ENCODE results near the gene PGBD2.
"Not testable (repeated sequence)": the region's sequence is repeated elsewhere in the genome, so short reads cannot be mapped to it uniquely, and the experiment has no call there.

PGBD2 gene

DNA sequence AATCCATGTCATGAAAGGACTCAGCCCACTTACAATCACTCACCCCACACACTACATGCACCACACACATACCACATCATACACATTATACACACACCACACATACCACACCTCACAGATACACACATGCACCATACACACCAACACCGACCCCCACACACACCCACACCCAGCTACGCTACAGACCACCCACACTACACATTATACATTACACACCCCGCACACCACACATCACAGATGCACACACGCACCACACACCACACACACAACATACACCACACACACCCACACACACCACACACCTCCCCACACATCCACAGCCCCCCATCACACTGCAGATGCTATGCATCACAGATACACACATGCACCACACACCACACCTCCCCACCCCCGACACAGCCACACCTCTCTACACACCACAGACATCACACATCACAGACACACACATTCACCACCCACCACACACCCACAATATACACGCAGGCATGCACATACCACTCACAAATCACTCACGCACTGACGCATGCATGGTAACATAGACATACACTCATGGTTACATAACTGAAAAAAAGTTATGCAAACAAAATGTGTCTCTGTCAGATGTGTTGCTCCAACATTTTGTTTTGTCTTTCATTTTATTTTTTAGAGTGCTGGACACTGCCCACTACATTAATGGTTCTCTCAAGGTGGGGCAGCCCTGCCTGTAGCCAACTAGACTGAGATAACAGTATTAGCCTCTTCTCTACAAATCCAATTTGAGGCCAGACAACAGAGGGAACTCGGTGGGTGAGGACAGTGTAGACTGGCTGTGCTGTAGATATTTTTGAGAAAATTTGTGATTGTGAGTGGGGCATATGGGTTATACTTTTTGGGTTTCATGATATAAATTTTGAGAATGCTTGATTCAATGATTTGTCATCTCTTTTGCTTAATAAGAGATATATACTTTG is 15.2 kb upstream of the PGBD2 start:
- DNase-seq (ENCODE audit: low spot score), result no peak

DNA sequence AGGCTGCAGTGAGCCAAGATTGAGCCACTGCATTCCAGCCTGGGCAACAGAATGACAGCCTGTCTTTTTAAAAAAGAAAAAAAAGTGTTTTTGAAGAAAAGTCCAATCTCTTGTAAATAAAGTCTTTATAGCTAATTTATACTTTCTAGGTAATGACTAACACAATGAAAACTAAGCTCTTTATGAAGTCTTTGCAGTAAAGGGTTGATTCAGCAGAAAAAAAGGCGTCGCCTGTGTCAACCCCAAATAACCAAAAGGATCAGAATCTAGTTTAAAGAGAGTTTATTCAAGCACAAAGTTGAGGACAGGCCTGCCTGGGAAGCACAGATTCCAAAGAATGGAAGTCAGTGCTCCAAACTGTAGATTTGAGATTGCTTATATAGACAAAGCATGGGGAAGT is 14.3 kb upstream of the PGBD2 start:
- no peak for DNase-seq (ENCODE audit: low spot score)

DNA sequence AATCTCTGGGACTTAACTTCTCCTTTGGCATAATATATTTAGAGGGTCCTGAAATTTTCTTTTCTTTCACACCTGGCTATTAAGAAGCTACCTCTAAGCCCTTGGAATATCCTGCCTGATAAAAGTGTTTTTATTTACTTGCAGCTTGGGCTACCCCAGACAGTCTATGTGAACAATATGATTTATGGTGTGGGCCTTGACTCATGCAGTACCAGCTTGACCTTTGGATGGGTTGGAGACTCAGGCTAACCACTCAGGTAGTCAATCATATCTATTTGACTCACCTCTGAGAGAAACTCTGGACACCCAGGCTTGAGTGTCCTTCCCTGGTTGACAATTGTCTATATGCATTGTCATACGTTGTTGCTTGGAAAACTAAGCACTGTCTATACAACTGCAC is 13.4 kb upstream of the PGBD2 start:
- DNase-seq (ENCODE audit: low spot score), result no peak

DNA sequence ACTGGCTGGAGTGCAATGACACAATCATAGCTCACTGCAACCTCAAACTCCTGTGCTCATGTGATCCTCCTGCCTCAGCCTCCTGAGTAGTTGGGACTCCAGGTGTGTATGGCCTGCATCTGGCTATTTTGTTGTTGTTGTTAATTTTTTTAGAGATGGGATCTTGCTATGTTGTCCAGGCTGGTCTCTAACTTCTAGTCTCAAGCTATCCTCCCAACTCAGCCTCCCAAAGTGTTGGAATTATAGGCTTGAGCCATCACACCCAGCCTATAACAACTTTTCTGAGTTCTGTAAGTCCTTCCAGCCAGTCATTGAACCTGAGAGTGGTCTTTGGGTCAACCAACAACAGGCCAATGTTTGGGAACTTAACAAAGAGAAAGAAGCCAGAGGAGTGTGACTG is 11.2 kb upstream of the PGBD2 start:
- no peak for DNase-seq (ENCODE audit: low spot score)

DNA sequence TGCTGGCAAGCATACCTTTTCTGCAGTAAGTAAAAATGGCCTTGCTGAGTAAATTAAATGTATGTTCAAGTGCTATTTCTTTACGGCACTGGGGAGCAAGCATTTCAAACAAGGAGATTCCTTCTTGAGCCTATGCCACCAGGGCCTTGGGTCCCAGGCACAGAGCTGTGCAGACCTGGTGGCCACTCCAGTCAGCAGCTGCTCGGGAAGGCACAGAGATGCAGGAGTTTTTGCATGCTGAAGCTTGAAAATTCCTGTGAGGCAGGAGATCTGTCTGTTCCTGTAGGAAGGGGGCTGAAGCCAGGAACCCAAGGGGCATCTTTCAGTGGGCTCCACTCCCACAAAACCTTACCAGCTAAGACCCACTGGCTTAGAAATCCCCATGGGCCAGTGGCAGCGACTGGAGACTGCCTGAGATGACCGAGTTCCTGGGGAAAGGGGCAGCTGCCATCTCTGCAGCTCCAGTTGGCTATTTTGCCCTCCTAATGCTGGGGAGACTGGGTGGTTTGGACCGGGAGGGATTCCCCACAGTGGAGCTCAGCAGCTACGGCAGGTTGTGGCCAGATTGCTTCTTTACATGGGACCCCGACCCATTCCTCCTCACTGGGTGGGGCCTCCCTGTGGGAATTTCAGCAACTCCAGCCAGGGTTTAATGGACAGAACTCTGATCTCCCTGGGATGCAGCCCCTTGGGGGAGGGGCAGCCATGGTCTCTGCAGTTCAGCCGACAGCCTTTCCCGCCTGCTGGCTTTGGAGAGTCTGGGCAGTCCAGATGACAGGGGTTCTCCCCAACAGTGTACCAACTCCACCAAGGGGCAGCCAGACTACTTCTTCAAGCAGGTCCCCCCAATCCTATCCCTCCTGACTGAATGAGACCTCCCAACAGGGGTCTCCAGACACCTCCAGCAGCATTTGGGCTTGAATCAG is 8.4 kb upstream of the PGBD2 start:
- no peak for DNase-seq (ENCODE audit: low spot score)

DNA sequence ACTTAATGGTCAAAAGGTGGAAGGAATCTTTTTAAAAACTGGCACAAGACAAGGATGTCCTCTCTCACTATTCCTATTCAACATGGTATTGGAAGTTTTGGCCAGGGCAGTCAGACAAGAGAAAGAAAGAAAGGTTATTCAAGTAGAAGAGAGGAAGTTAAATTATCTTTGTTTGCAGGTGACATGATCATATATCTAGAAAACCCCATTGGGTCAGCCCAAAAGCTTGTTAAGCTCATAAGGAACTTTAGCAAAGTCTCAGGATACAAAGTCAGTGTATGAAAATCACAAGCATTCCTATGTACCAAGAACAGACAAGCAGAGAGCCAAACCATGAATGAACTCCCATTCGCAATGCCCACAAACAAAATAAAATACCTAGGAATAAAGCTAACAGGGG is 5.4 kb upstream of the PGBD2 start:
- DNase-seq (ENCODE audit: low spot score), result no peak

DNA sequence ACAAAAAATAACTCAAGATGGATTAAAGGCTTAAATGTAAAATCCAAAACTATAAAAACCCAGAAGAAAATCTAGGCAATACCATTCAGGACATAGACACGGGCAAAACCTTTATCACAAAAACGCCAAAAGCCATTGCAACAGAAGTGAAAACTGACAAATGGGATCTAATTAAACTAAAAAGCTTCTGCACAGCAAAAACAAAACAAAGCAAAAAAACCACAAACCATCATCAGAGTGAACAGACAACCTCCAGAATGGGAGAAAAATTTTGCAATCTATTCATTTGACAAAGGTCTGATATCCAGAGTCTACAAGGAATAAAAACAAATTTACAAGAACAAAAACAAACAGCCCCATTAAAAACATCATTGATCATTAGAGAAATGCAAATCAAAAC is 4.5 kb upstream of the PGBD2 start:
- DNase-seq (ENCODE audit: low spot score), result no peak

DNA sequence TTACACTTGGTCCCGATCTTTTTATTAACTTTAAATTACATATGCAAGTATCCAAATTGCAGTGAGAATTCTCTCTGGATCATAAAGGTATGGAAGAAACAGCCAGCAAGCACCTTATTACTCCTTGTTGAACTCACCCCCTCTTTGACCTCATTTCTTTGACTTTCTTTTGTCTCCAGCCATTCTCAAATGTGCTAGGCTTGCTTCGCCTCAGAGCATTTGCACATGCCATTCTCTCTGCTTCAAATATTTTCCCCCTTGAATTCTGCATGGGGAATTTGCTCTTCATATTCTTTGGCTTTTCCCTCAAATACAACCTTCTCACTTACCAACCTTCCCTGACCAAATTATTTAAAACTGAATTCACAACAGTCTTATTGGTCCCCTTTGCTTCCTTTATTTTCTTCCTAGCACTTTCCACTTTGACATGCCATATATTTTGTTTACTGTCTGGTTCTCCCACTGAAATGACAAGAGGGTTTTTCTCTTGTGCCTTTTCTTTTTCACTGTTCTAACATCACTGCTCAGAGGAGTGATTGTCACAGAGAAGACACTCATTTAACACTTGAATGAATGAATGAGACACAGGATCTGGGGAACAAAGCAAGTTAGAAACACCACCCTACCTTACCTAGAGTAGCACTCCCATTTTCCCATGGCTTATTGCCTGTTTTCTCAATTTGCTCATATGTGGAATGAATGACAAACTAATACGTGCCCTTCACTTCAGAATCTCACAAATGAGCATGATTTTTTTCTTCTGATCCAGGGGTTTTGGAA is 1.4 kb upstream of the PGBD2 start:
- no peak for DNase-seq (ENCODE audit: low spot score)

DNA sequence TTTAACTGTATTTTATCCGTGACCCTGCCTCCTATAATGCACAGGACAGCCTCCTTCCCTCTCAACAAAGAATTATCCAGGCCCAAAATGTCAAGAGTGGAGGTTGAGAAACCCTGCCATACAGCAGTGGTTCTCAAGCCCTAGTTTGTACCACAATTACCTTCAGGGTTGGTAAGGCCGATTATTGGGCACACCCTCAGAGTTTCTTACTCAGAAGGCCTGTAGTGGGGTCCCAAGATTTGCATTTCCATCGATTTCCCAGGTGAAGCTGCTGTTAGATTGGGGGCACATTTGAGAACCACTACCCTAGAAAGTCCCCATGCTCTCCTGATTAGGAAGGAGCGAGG is 400 bp upstream of the PGBD2 start:
- DNase-seq (ENCODE audit: low spot score), result no peak

DNA sequence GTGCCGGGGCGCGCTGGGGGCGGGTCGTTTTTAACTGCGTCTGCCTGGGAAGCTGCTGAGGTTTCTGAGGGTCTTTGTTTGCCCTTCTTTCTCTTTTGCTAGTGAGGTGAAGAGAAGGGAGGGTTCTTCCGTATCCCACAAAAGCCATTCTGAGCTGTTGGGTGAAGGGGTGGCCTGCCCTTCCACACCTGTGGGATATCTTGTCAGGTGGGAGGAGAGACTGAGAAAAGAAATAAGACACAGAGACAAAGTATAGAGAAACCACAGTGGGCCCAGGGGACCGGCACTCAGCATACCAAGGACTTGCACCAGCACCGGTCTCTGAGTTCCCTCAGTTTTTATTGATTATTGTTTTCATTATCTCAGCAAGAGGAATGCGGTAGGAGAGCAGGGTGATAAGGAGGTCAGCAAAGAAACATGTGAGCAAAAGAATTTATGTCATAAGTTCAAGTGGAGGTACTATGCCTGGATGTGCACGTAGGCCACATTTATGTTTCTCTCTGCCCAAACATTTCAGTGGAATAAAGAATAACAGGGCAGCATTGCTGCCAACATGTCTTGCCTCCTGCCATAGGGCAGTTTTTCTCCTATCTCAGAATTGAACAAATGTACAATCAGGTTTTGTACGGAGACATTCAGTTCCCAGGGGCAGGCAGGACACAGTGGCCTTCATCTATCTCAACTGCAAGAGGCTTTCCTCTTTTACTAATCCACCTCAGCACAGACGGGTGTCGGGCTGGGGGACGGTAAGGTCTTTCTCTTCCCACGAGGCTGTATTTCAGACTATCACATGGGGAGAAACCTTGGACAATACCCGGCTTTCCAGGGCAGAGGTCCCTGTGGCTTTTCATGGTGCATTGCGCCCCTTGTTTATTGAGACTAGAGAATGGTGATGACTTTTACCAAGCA is 972 bp downstream of the PGBD2 start:
- DNase-seq (ENCODE audit: low spot score), result no peak

DNA sequence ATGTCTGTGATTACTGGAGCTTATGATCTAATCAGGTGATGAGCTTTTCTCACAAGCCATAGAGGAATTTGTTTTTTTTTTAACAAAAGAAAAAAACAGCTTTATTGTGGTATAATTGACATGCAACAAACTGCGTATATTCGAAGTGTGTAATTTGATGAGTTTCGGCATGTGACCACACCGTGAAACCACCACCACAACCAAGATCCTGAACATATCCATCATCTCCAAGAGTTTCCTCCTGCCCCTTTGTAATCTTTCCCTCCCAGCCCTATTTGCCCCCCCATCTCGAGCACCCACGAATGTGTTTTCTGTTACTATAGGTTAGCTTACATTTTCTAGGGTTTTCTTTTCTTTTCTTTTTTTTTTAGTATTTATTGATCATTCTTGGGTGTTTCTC is 4.7 kb downstream of the PGBD2 start:
- DNase-seq (ENCODE audit: low spot score), result no peak

DNA sequence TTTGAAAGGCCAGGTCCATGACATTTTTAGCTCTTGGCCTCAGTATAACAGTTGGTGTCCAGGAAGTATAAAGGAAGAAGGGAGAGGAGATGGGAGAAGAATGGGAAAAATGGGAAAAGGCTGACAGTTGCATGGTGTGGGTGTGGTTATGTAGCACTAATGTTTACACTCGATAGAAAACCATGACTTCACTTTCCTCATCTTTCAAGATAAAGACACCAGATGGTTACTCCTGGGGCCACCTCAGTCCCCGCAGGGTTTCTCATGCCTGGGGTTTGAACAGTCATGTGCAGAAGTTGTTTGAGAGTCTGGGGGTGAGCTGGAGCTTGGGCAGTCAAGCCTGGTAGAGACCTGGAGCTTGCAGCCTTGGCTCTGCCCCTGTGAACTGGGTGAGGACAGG is 7.9 kb downstream of the PGBD2 start:
- no peak for DNase-seq (ENCODE audit: low spot score)

DNA sequence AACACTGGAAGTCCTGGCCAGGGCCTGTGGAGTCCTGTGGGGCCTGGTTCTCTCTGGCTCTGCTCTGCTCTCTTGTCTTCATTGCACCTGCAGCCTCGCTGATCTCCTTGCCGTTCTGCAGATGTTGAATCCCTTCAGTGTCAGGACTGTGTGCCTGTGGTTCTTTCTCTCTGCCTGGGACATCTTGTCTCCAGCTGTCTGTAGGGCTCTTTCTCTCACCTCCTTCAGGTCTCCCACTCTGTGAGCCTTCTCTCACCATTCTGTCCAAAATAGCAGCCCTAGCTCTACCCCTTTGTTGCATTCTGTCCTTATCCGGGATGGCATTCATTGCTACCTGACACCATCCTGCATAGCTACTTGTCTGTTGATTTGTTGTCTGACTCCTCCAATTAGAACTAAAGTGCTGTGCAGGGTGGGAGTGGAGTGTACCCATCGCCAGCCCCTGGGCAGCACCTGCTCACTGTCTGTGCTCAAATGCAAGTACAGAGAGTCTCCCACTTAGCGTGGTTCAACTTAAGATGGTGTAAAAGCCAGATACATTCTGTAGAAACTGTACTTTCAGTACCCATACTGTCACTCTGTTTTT is 8.9 kb downstream of the PGBD2 start:
- DNase-seq (ENCODE audit: low spot score), result no peak

DNA sequence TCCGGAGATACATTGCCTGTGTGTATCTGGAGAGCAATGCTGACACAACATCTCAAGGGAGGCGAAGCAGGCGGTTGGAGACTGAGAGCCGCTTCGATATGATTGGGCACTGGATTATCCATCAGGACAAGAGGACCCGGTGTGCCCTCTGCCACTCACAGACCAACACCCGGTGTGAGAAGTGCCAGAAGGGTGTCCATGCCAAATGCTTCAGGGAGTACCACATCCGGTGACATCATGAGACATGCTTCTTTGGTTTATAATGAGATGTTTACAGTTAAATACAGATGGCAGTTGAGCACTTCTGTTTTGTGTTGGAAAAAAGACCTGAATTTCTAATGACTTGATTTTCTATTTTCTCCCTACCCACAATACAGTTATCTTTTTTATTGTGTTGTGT is 12.1 kb downstream of the PGBD2 start:
- DNase-seq (ENCODE audit: low spot score), result no peak

DNA sequence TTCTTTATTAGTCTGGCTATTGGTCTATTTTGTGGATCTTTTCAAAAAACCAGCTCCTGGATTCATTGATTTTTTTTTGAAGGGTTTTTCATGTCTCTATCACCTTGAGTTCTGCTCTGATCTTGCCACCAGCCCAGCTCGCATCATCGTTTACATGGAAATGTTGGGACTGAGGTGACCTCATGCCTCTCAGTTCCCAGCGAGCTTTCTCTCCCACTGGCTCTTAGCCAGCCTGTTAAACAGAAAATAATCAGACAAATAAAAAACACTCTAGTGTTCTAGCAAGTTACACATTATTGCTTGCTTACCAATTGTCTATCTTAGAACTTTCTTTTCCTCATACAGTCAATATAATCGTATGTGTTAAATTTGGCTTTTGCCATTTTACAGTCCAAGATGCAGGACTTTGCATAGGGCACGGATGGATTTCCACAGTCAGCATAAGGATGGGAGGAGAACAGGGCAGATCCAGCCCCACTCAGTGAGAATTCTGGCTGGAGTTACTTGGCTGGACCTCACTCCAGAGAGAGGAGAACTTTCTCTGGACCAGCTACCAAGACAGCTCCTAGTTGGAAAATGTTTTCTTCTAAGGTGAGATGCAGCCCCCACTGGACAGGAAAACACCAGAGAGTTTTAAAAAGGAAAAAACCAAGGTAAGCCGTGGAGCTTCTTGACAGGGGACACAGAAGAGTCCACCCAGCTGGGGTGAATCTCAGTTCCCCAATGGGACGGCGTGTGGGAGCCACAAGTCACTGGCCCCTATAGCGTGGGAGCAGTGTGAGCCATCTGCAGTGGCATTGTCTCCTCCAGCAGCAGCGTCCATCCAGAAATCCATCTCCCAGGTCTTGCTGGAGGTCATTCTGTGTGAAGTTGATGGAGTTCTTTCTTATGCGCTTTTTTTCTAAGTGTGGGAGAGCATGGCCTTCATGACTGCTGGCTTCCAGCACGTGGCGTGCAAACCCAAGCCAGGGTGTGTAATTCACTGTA is 17.6 kb downstream of the PGBD2 start:
- peak; percentile 31 for DNase-seq (ENCODE audit: low spot score)

DNA sequence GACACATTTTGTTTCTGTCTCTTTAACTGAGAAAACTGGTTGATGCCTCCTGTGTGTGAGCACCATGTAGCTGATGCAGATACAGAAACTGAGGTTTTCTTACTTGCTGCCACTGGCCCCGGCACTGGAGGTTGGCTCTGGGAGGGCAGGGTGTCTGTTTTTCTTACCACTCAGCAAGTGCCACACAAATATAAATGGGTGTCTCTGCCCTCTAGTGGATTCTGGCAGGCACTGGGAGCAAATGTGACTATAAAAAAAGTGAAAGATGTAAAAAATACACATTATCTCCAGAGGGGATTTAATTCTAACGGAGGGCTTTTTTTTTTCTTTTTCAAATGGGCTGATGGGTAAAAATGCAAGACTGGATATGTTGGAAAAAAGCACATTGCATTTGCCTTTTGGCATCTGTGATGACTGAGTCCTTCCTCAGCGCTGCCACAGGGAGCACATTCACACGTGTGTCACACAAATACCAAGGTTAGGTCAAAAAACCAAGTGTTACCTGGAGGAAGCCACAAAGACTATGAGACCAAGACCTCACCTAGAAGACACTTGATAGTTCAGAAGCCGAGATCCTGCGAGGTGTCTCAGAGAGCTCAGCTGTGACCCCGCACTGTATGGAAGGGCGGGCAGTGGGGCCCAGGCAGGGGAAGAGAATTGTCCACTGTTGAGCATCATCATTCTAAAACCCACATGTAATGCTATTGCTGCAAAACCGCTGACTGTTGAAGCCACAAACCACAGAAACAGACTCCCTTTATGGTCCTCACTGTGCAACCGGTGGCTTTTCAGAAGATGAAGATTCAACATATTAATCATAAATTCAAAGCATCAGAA is 18.9 kb downstream of the PGBD2 start:
- peak; percentile 71 for DNase-seq (ENCODE audit: low spot score)

DNA sequence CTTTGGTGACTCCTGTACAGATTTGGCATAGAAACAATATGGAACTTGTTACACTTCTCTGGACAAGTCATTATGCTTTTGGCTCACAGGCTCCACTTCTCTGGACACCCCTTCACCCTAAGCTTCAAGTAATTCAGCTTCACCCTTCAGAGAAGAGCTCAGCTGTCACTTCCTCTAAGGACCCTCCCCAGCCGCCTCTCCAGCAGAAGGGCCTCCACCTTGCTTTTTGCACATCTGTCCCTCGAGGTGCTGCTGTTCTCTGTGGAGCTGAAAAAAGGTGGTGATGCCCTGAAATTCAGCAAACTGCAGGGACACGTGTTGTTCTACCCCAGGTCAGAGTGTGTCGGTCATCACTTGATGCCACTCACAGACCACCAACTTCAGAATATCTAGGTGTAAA is 19.8 kb downstream of the PGBD2 start:
- DNase-seq (ENCODE audit: low spot score), result not testable (repeated sequence)

DNA sequence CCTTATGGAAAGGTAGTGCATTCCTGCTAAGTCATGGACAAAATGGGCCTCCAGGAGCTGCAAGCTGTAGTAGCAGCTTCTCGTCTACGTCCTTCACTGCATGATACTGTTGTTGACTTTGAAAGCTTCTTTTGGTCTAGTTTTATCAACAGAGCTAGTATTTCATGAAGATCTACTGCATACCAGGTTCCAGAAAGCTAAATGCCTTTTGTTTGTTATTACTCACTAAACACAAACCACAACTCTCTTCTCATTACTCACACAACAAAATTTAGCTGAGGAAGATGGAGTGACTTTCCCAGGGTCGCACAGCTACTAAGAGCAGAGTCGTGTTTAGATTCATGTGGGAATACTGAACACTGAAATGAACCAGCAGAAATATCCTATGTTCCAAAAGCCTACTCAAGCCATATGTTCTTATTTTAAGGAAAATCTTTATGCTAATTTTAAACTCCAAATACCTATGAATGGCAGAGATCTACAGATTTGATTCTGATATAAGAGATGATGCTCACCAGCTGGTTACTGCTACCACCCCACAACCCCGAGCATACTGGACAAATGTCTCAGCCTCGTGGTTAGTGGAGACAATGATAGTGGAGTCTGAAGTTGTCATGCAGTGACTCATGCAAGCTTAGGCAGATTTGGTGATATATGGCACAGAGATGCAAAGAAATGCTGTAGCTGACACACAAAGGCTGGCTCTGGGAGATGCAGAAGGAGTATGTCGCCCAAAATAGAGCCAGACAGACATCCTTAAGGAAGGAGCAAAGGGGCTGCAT is 20.6 kb downstream of the PGBD2 start:
- no peak for DNase-seq (ENCODE audit: low spot score)

Measured in globus pallidus (tissue), 1 donor.